ENCODE results near the gene DLG5. TPM values are rescaled to one million over a fixed set of nuclear protein-coding genes. Genes with fewer than 3 reads are reported as not detected.

DLG5 gene
- total and polyA plus RNA-seq, 9 of the 15 experiments (the other 6 are each of a cell fraction or from before 2014, with no cell fraction given): 1.4 to 26.8 (median 11.2) TPM

GRCh38 chr10:77909749-77910375, 16.7 kb downstream of the DLG5 start (continued):
- peak; percentile 92 for TF ChIP-seq MITF (IDR thresholded peaks at IDR 0.05)
- peak; percentile 46 for TF ChIP-seq RBBP5 (IDR thresholded peaks at IDR 0.05; ENCODE audit: borderline replicate concordance, insufficient read depth, low read length, poor library complexity, severe bottlenecking)
- TF ChIP-seq WHSC1 (IDR thresholded peaks at IDR 0.05; ENCODE audit: low read length): no peak
- peak; percentile 33 for TF ChIP-seq ZNF449 (CRISPR knock-in tag; IDR thresholded peaks at IDR 0.05)
- TF ChIP-seq MYC (IDR thresholded peaks at IDR 0.05; ENCODE audit: low read depth, low read length): peak; percentile 84
- no peak for TF ChIP-seq MYC (CRISPR knock-in tag; IDR thresholded peaks at IDR 0.05; ENCODE audit: borderline replicate concordance, low read depth)
- TF ChIP-seq POLR2B (IDR thresholded peaks at IDR 0.05; ENCODE audit: low read depth, partially characterized antibody): peak; percentile 37
- no peak for TF ChIP-seq ZNF263 (CRISPR knock-in tag; IDR thresholded peaks at IDR 0.05; ENCODE audit: borderline replicate concordance)
- no peak for TF ChIP-seq CAMTA2 (CRISPR knock-in tag; conservative IDR thresholded peaks at IDR 0.05)
- TF ChIP-seq ZBTB7A (IDR thresholded peaks at IDR 0.05; ENCODE audit: borderline replicate concordance, control insufficient read depth, low read depth, low read length): peak; percentile 51; the same call in 1 of the 2 replicates
- peak; percentile 35; the same call in 1 of the 2 replicates for TF ChIP-seq ZNF384 (IDR thresholded peaks at IDR 0.05; ENCODE audit: low read depth, low read length)
- TF ChIP-seq MAFF (IDR thresholded peaks at IDR 0.05; ENCODE audit: low read length): peak; percentile 96
- TF ChIP-seq VEZF1 (CRISPR knock-in tag; IDR thresholded peaks at IDR 0.05): peak; percentile 20; the same call in 1 of the 2 replicates
- no peak for TF ChIP-seq HNRNPH1 (optimal IDR thresholded peaks at IDR 0.05; ENCODE audit: low read depth, low read length)
- TF ChIP-seq ZNF41 (CRISPR knock-in tag; conservative IDR thresholded peaks at IDR 0.05): 0 out of 2 replicates have a peak, but pooled peaks have one; percentile 45
- no peak for TF ChIP-seq KDM2B (CRISPR knock-in tag; IDR thresholded peaks at IDR 0.05)
- TF ChIP-seq KAT7 (CRISPR knock-in tag; IDR thresholded peaks at IDR 0.05; ENCODE audit: borderline replicate concordance): peak; percentile 8; the same call in 1 of the 2 replicates
- TF ChIP-seq NR2C2 (CRISPR knock-in tag; IDR thresholded peaks at IDR 0.05): peak; percentile 91
- peak; percentile 98 for TF ChIP-seq NR2C2 (tag; IDR thresholded peaks at IDR 0.05)
- no peak for TF ChIP-seq HNRNPL (IDR thresholded peaks at IDR 0.05; ENCODE audit: low read depth, low read length)
- TF ChIP-seq ELF1 (tag; IDR thresholded peaks at IDR 0.05): peak; percentile 55; the same call in 1 of the 2 replicates
- no peak for TF ChIP-seq ZBTB34 (CRISPR knock-in tag; IDR thresholded peaks at IDR 0.05)
- peak; percentile 72; the same call in 1 of the 2 replicates for TF ChIP-seq TEAD2 (tag; IDR thresholded peaks at IDR 0.05)
- TF ChIP-seq ZNF134 (CRISPR knock-in tag; conservative IDR thresholded peaks at IDR 0.05): no peak
